ENCODE results near the gene KLHL14. TPM values are rescaled to one million over a fixed set of nuclear protein-coding genes. Genes with fewer than 3 reads are reported as not detected.

Gene KLHL14
- total RNA-seq, 1 donor from 2014 or later, result not detected

DNA sequence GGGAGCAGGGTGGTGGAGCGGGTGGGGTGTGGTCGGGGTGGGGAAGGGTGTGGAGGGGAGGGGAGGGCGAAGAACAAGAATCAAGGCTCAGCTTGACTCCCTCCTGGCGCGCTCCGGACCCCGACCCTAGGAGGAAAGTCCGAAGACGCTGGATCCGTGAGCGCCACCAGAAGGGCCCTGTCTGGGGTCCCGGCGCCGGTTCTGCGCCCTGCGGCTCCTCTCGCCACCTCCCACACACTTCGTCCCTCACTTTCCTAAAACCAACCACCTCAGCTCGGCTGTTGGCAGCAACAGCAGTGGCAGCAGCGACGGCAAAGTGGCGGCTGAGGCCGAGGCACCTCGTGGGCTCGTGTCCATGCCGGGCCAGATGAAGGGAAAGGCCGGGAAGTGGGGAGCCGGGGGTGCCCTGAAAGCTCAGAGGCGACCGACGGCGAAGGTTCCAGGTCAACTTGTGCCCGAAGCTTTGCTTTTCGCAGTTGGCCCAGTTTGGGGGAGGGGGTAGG lies 2.1 kb downstream of the KLHL14 start:
- DNase-seq (ENCODE audit: low spot score) (no peak), ATAC-seq (no peak)

DNA sequence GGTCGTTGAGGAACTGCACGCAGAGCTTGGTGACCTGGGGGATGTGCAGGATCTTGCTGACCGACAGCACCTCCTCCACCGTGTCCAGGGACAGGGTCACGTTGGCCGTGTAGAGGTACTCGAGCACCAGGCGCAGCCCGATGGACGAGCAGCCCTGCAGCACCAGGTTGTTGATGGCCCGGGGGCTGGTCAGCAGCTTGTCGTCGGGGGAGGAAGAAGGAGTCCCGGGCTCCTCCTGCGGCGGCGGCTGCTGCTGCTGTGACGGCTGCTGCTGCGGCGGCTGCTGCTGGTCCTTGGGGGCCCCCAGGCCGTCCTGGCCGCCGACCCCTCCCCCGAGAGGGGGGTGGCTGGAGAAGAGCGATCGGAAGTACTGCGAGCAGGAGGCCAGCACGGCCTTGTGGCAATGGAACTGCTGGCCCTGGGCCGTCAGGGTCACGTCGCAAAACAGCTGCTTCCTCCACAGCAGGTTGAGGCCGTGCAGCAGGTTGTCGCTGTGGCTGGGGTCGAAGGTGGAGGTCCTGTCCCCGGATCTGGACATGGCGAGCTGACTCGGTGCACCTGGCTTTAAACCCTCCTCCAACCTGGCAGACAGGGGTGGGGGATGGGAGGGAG lies 2.7 kb downstream of the KLHL14 start:
- ATAC-seq (no peak), DNase-seq (ENCODE audit: low spot score) (no peak)

DNA sequence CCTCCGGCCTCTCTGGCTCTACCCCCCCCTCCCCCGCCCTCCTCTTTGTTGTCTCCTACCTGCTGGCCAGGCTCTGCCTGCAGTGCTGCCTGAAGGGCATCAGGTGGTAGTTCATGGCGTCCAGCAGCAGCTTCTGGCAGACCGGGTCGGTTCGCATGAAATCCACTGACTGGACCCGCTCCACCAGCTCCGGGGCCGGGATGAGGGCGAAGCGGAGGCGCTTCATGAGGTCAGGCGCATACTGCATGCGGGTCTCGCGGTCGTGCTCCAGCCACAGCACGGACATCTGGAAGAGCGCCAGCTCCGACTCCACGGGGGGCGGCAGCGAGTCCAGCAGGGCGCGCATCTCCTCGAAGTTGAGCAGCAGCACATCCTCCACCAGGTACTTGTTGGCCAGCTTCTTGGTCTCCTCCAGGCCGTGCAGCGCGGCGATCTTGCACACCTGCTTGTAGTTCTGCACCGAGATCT lies 3.2 kb downstream of the KLHL14 start:
- DNase-seq (ENCODE audit: low spot score), result no peak
- no peak for ATAC-seq

DNA sequence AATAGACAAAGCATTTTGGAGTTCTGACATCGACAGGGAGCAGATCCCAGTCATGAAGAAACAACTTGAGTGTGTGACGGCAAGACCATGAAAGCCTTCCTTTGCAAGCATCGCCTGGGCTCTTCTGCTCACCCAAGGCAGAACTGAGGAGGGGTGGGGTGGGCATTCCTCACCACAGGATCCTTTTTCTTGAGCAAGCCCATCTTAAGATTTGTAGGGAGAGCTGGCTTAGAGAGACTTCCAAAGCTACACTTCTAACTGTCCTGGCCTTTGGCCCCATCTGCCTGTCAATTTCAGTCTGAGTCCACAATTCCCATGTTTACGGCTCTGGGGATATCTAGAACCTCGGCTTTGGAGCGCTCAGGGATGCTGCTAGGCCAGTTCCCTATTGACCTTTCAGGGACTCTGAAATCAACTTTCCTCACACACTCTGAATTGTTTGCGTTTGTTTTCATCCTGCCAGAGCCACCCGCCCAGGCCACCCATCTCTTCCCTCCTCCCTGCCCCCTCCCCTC lies 3.7 kb downstream of the KLHL14 start:
- DNase-seq (ENCODE audit: low spot score) (no peak), ATAC-seq (no peak)

DNA sequence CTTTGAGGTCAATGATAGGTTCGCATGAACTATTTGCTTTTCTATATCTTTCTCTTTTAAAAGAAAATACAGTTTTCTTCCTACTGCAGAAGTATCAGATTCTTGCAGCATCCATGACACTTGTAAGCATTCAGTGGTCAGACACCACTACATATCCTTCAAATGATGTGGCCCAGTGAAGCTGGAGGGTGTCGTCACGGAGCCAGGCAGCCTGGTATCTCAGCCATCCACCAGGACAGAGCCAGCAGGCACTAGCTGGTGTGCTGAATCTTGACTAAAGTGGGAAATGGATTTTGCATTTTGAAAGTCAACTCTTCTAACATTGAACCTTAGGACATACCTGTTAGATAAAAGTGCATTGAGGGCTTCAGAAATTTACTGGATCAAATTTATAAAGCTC lies 5.4 kb downstream of the KLHL14 start:
- DNase-seq (ENCODE audit: low spot score) (no peak), ATAC-seq (no peak)

DNA sequence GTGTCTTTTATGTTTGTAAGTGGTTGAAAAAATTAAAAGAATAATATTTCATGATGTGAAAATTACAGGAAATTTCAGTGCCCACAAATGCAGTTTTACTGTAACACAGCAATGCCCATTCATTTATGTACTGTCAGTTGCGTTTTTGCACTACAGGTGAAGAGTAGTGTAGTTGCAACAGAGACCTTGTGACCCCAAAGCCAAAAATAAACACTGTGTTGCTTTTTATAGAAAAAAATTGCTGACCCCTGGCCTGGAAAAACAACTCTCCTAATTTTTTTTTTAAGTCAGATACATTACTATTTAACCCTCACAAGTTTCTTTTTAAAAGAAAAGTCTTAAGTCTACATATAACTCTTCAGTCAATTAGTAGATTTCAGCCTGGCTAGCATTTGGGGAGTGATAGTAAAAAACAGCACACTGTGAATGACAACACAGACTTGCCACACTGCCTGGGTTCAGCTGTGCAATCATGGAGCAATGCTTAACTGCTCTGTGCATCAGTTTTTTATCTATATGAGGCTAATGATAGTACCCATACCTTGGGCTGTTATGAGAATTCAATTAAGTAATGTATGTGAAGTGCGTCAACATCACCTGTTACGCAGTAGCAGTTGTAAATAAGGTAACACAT lies 8.1 kb downstream of the KLHL14 start:
- no peak for DNase-seq (ENCODE audit: low spot score)
- no peak for ATAC-seq

GRCh38 chr18:32763293-32763692 lies 9.5 kb downstream of the KLHL14 start:
- ATAC-seq (no peak), DNase-seq (ENCODE audit: low spot score) (no peak)

GRCh38 chr18:32761231-32761630 lies 11.6 kb downstream of the KLHL14 start:
- ATAC-seq, result no peak
- DNase-seq (ENCODE audit: low spot score), result no peak

DNA sequence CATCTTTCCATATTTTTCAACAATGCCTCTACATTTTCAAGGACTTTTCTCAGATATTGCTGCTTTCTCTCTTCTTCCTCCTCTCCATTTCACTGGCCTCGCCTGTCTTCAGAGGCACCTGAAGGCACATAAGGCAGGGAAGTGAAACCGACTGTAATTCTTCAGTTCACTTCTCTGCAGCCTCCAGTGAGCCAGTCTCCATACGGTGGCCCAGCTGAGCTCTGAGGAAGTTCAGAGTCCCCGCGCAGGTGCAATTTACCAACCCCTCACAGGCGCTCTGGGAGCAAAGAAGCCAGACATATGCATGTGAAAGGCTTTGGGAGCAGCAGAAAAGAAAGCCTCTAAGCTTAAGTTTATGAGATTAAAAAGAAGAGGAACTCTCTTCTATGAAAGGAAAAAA lies 12.4 kb downstream of the KLHL14 start:
- no peak for ATAC-seq
- DNase-seq (ENCODE audit: low spot score), result no peak

DNA sequence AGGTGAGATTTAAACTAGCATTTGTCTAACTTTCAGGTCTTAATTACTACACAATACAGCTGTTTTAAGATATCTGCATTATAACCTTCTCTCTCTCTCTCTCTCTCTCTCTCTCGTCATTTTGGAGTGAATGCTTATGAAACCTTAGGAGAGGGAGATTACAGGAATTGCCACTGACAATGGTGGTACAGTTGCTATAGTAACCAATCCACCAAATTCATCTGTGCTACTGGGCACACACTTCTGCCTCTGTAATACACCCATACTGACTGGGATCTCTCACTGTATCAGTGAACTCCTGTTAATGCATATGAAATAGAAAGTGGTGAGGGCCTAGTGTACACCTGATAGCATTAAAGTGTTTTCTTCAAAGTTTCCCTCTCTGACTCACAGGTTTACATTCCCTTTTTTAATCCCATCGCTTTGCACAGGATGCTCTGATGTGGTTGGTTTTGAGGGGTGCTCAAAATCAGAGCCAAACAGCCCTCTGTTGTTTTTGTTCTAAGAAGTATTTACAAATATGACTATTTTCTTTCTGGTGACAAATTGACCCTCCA lies 13.1 kb downstream of the KLHL14 start:
- ATAC-seq, result no peak
- no peak for DNase-seq (ENCODE audit: low spot score)

DNA sequence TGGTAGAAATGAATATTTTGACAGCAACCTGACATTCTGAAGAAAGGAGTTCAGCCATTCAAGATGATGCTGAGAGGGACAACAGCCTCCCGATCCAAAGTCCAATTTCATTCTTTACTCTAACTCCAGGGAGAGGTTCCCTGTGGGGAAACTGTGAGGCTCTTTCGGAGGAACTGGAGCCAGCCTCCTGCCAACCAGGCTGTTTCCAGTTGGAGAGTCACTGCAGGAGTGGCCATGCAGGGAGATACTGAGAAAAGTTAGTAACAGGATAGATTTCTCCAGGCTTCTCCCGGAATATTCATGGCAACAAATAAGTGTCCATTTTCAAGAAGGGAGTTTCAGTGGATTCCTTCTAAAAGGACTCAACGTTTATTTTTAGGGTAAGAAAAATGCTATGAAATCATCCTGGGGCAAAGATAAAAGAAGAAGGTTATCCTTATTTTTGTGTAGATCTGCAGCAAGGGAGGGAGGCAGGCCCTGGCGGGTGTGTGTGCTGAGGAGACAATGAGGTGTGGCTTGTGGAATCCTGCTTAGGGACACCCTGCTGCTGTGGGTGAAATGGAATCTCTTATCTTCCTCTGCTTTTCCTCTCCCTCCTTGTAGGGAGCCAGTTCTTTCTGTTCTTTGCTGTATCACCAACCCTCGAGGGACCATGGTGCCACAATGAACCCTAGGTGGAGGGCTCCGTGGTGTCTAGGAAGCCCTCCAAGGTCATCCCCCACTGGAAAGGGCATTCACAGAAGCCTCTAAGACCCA lies 18.1 kb downstream of the KLHL14 start:
- DNase-seq (ENCODE audit: low spot score) (no peak), ATAC-seq (no peak)

GRCh38 chr18:32753656-32754260 lies 19.1 kb downstream of the KLHL14 start:
- ATAC-seq (no peak), DNase-seq (ENCODE audit: low spot score) (no peak)

DNA sequence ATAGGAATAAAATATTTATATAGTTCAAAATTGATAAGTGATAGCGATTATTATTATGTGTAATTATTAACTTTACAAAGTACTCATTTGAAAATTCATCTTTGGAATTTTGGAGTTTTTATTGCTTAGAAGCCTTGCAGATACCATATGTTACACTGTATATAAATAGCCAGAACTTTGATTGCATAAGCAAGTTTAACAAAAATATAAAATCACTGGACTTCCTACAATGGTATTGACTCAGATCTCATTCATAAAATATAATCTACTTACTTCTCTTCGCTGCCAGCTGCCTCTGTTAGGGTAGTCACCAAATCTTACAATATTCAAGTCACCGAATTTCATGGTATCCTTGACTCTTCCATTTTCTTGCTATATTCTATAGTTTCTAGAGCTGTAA lies 22.5 kb downstream of the KLHL14 start:
- DNase-seq (ENCODE audit: low spot score) (no peak), ATAC-seq (no peak)

DNA sequence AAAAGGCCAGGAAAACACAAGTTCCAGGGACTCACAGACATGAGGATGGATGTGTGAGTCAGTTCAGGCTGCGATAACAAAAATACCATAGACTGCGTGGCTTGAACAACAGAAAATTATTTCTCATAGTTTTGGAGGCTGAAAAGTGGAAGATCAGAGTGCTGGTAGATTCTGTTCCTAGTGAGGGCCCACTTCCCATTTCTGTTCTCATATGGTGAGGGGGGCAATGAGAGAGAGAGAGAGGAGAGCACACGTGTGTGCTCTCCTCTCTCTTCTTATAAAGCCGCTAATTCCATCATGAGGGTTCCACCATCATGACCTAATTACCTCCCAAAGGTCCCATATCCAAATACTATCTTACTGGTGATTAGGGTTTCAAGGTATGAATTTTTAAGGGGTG lies 23.0 kb downstream of the KLHL14 start:
- no peak for ATAC-seq
- no peak for DNase-seq (ENCODE audit: low spot score)

DNA sequence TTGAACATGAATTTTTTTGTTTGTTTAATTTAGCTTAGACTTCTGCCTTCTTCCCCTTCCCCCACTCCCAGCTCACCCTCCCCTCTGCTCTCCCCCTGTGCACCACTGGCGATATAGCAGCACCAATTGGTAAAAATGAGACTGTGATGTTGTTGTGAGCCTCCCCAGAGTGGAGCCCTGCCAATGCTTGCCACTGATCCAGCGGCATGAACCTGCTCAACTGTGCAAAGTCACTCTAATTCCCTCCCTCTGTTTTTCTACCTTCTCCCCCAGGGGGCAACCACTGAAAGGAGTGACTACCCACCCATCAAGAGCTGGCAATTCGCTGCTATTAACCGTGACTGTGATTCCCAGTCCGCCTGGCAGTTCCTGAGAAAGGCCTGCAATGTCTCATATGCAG lies 30.2 kb downstream of the KLHL14 start:
- ATAC-seq, result no peak
- no peak for DNase-seq (ENCODE audit: low spot score)

GRCh38 chr18:32735781-32736180 lies 37.0 kb downstream of the KLHL14 start:
- DNase-seq (ENCODE audit: low spot score) (no peak), ATAC-seq (no peak)

- ATAC-seq, result no peak
- no peak for DNase-seq (ENCODE audit: low spot score)
Observed at GRCh38 chr18:32734442-32734841, 38.4 kb downstream of the KLHL14 start.

- DNase-seq (ENCODE audit: low spot score), result no peak
Observed at GRCh38 chr18:32732165-32732564, 40.7 kb downstream of the KLHL14 start.

DNA sequence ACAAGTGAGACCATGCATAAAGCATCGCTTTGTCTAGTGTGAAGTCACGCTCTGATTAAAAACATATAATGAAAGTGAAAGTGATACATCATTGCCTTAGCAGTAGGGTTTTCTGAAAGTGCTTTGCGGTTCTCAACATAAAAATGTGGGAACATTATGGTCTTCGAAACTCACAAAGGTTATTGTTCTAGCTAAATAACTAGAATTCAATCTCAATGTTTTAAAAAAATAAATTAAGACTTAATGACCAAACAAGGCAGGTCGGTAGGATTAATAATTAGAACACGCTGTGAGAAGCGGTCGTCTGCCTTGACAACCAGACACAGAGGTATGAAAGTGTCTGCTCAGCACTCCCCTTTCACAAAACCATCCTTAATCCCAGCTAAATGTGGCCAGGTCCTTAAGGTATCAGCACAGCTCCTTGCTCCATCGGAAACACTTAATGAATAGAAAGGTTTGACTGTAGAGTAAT lies 42.2 kb downstream of the KLHL14 start:
- ATAC-seq, result peak; percentile 68
- DNase-seq (ENCODE audit: low spot score), result no peak

More at GRCh38 chr18:32732165-32732564, 40.7 kb downstream of the KLHL14 start:
- ATAC-seq, result no peak

- no peak for DNase-seq (ENCODE audit: low spot score)
- ATAC-seq, result no peak
Observed at GRCh38 chr18:32730068-32730467, 42.8 kb downstream of the KLHL14 start.
